ENCODE results near the gene NSD2. TPM values are rescaled to one million over a fixed set of nuclear protein-coding genes. Genes with fewer than 3 reads are reported as not detected.

Gene NSD2
- total RNA-seq, 4 donors from 2014 or later, result 56.0 to 255 (median 98.9) TPM

GRCh38 chr4:1952058-1952700 lies 81.0 kb downstream of the NSD2 start:
- H3K4me1 ChIP-seq, result no peaks in the 10 kb centered on the region
- no peak overlapping the region for H3K27ac ChIP-seq
- no peaks in the 10 kb centered on the region for H3K9me3 ChIP-seq
- H3K27me3 ChIP-seq, result no peaks in the 10 kb centered on the region
- no peak for DNase-seq
- peaks cover 0 to 39% (median 0%) of the 10 kb centered on the region in 3 donors for H3K36me3 ChIP-seq
- TF ChIP-seq POLR2A (IDR thresholded peaks at IDR 0.05) (no peak), CTCF (IDR thresholded peaks at IDR 0.05) (no peak)
- no peak overlapping the region for H3K4me3 ChIP-seq

GRCh38 chr4:1952719-1953118 lies 81.5 kb downstream of the NSD2 start:
- peaks cover 0 to 44% (median 0%) of the 10 kb centered on the region in 3 donors for H3K36me3 ChIP-seq

GRCh38 chr4:1953335-1953734 lies 82.1 kb downstream of the NSD2 start:
- Histone ChIP-seq H3K27me3 (no peaks in the 10 kb centered on the region), H3K4me1 (no peaks in the 10 kb centered on the region), H3K36me3 (peaks cover 0 to 50% (median 0%) of the 10 kb centered on the region in 3 donors), H3K27ac (no peak overlapping the region), H3K4me3 (no peak overlapping the region), H3K9me3 (no peaks in the 10 kb centered on the region)
- TF ChIP-seq POLR2A (IDR thresholded peaks at IDR 0.05) (no peak), CTCF (IDR thresholded peaks at IDR 0.05) (no peak)
- no peak for DNase-seq

More at GRCh38 chr4:1952719-1953118, 81.5 kb downstream of the NSD2 start:
- DNase-seq, result no peak
- H3K4me3 ChIP-seq, result no peak overlapping the region
- H3K27me3 ChIP-seq, result no peaks in the 10 kb centered on the region
- TF ChIP-seq CTCF (IDR thresholded peaks at IDR 0.05), result no peak
- TF ChIP-seq POLR2A (IDR thresholded peaks at IDR 0.05), result no peak
- no peaks in the 10 kb centered on the region for H3K4me1 ChIP-seq
- H3K9me3 ChIP-seq, result no peaks in the 10 kb centered on the region
- no peak overlapping the region for H3K27ac ChIP-seq

GRCh38 chr4:1956631-1957030 lies 85.4 kb downstream of the NSD2 start:
- Histone ChIP-seq H3K9me3 (no peaks in the 10 kb centered on the region), H3K4me3 (no peak overlapping the region), H3K36me3 (peaks cover 0 to 81% (median 0%) of the 10 kb centered on the region in 3 donors), H3K27ac (no peak overlapping the region), H3K4me1 (no peaks in the 10 kb centered on the region), H3K27me3 (no peaks in the 10 kb centered on the region)
- no peak for DNase-seq
- TF ChIP-seq POLR2A (IDR thresholded peaks at IDR 0.05) (no peak), CTCF (IDR thresholded peaks at IDR 0.05) (no peak)

- TF ChIP-seq CTCF (IDR thresholded peaks at IDR 0.05) (no peak), POLR2A (IDR thresholded peaks at IDR 0.05) (no peak)
- peaks cover 0 to 75% (median 0%) of the 10 kb centered on the region in 3 donors for H3K36me3 ChIP-seq
- no peak for DNase-seq
- no peaks in the 10 kb centered on the region for H3K9me3 ChIP-seq
- H3K4me1 ChIP-seq, result no peaks in the 10 kb centered on the region
- no peak overlapping the region for H3K27ac ChIP-seq
- no peak overlapping the region for H3K4me3 ChIP-seq
- no peaks in the 10 kb centered on the region for H3K27me3 ChIP-seq
Observed at GRCh38 chr4:1958276-1959103, 87.3 kb downstream of the NSD2 start.

All from Peyer's patch (tissue), 4 donors.